Effector CD4-positive, alpha-beta T cell (primary cell): ENCODE measurements around the gene FNDC3B.
"Not testable (repeated sequence)": the region's sequence is repeated elsewhere in the genome, so short reads cannot be mapped to it uniquely, and the experiment has no call there.

Source experiments
- DNase-seq: peaks from one replicate; pipeline ENCODE4 v3.0.0-alpha.2; 2020

The FNDC3B gene

DNA sequence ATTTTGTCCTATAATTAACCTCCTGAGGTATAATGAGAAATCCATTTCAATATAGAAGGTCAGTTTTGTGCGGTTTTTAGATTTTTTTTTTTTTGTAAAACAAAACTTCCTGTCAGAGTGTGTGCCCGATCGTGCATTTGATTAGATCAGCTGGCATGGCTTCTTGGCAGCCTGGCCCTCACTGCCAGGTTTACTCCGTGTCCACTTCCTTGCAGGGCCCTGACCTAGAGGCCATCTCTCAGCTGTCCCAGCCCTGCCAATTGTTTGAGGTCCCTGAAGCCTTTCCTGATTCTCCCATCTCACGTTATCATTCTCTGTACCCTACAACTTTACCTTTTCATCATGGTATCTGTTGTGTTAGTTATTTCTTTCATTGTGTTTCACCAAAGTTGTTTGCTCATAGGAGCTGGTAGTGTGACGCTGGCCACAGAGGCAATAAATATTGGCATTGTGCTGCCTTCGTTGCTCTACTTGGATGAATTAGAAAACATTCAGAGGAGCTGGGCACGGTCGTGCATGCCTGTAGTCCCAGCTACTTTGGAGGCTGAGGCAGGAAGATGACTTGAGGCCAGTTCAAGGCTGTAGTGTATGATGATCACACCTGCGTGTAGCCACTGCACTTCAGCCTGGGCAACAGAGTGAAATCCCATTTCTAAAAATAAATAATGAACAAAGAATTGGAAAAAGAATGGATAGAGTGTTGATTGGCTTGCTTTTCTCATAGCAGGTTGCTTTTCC is 206.9 kb downstream of the FNDC3B start:
- no peak for DNase-seq

DNA sequence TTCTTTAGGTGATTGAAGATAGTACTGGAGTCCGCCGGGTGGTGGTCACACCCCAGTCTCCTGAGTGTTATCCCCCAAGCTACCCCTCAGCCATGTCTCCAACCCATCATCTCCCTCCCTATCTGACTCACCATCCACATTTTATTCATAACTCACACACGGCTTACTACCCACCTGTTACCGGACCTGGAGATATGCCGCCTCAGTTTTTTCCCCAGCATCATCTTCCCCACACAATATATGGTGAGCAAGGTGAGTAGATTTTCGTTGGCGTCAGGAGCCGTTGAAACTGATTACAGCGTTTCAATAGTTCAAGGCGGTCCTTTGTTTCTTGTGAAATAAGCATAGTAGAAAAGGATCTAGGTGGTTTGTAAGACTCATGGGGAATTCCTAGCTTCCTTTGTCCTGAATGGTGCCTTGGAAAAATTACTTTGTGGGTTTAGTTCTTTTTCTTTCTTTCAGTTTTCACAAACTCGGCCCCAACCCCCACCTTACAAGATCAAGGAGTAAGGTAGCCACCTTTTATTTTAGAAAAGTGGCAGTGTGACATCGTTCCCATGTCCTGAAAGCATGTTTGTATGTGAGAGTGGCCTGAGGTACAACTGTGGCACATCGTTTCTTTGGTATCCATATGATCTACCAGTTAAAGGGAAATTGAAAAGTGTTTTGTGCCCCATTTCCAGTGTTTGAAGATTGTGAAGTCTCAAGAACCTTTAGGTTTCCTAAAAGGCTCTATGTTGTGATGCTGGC is 208.3 kb downstream of the FNDC3B start:
- no peak for DNase-seq

GRCh38 chr3:172249039-172249438 is 209.7 kb downstream of the FNDC3B start:
- DNase-seq: no peak

DNA sequence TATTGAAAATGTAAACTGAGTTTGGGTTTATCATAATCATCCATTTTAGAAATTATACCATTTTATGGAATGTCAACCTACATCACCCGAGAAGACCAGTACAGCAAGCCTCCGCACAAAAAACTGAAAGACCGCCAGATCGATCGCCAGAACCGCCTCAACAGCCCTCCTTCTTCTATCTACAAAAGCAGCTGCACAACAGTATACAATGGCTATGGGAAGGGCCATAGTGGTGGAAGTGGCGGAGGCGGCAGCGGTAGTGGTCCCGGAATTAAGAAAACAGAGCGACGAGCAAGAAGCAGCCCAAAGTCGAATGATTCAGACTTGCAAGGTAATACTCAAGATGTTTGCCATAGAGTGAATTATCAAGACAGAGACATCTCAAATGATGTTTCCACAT is 211.8 kb downstream of the FNDC3B start:
- DNase-seq: no peak

DNA sequence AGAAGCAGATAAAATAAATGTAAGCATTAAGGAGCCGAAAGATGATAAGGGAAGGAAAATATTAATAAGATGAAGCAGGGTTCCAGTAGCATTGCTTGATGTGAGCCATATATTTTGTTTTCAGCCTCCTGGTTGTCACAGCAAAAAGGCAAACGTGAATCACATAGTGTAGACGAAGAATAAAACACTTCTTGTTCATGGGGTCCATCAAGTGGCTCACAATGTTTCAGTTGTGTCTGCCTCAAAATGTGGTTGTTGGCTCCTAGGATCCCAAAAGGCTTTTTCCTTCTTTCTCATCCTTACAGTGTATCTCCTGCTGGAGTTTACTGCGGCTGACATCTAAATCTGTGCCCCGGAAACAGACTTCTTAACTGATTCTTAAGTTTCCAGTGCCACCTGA is 213.8 kb downstream of the FNDC3B start:
- DNase-seq: no peak

- no peak for DNase-seq
Observed at GRCh38 chr3:172254542-172254941, 215.2 kb downstream of the FNDC3B start.

DNA sequence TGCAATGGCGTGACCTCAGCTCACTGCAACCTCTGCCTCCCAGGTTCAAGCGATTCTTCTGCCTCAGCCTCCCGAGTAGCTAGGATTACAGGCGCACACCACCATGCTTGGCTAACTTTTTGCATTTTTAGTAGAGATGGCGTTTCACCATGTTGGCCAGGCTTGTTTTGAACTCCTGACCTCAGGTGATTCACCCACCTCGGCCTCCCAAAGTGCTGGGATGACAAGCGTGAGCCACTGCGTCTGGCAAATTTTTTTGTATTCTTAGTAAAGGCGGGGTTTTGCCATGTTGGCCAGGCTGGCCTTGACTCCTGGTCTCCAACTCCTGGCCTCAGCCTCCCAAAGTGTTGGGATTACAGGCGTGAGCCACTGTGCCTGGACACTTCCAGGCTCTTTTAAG is 215.9 kb downstream of the FNDC3B start:
- DNase-seq: not testable (repeated sequence)

DNA sequence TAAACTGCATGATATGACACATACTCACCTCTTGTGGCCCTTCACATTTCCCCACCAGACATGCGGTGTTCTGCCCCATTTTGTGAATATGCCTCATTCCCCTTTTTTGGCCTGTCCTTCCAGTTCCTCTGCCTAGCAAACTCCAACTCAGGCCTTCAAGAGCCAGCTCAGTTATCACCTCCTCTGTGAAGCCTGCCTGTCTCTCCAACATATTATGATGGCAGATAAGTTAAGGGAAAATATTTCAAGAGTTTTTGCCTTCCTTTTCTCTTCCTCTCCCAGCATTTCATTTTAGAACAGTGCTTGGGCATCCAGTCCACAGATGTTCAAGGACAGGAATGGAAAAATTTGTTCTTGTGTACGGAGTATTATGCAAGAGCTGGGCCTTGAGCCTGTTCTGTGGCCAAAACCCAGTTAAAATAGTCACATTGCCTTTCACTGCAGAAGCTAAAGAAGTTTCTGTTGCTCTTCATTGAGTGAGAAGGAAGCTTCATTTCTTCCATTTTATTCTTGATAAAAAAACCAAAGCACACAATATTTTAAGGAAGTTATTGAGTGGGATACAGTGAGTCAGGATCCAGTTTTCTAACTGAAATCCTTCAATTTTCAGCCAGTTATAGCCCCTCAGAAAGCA is 216.8 kb downstream of the FNDC3B start:
- DNase-seq: no peak

DNA sequence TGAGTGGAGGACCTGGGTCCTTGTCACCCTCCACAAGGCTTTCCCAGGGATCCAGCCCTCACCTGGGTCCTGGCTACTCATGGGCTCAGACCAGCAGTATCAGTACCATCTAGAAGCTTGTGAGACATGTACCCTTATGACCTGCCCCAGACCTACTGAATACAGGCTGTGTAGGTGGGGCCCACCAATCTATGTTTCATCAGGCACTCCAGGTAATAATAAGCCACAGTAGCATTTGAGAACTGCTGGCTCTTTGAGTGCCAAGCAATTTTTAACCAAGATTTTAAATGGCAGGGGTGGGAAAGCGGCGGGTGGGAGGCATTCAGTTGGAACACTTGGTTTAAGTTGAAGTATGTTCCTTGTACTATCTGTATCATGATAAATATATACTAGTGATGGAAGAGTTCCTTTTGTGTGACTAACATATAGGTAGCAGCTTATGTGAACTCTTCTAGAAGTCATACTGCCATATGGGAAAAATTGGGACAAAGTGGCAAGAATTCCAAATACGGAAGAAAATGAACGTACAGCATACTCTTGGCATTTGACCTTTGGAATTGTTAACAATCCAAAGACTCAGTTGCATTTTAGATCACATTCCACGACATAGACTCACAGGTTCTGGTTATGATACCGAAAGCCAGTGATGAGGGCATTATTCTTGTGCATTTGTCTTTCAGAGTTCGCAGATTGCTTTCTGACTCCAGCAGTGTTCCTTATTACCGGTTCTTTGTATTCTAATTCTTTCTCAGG is 218.4 kb downstream of the FNDC3B start:
- DNase-seq: no peak

DNA sequence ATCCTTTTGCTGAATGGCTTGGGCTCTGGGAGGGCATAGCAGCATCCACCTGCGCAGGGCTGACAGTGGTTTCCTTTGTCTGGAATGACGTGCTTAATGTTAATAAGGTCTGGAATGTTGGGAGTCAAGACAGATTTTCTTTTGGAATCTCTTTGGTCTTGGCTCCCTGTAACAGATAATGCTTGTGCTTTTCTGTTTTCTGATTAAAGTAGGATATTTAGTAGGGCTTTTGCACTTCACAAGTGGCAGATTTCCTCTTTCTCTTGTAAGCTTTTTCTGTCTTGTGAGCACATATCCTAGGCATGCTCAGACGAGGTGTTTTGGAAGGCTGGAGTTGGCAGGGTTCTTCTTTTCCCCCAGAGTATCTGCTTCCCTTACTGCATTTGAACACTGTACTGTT is 219.2 kb downstream of the FNDC3B start:
- no peak for DNase-seq

DNA sequence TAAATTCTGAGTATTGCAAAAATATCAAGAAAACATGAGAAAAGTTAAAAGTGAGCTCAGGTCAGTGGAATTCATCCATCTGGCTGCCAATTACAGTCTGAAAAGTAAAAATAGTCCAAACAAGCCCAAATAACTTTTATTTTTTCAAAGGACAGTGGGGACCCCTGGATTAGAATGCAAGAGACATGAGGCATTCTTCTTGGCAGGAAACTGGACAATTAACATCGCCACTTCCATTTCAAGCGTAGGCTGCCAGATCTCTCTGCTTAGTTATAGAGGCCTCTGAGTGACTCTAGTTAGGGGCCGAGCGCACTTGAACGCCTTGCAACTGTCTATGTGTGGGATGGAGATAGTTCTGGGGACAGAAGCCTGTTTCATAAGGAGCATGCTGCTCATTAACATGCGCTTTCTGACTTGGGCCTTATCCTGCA is 219.7 kb downstream of the FNDC3B start:
- DNase-seq: no peak

DNA sequence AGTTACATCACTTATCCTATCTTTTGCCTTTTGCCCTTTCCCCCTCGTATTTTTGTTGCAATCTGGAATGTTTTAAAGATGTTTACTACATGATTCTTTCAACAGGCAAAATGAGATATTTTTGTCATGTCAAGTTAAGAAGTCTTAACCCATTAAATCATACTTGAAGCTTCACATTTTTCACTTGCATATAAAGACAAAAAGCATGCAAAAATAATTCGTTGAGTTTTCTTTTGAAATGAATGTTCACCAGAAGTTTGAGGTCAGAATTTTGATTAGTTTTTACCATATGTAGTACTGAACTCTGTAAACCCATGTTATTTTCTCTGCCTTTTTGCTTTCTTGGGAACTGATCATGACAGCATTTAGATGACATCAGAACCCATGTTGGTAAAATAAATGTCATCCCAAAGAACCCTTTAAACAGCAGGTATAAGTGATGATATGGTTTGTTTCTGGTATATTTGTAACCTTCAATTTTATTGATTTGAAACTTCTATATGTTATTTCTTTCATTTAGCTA is 220.4 kb downstream of the FNDC3B start:
- no peak for DNase-seq

DNA sequence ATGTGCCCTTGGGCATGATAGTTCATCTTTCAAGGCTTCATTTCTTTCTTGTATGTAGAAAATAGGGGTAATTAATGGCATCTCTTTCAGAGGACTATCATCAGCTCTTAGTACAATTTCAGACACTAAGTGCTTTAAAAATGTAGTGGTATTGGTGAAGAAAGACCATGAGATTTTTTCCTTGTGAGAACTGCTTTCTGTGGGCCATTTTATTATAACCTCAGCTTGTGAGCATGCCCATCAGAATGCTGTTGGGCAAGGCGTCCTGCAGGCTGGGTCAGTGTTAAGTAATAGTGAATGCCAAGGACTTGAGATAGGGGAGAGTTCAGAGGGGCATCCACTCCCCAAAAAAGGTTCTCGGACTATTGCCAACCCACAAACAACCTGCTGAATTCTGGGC is 221.0 kb downstream of the FNDC3B start:
- no peak for DNase-seq

- no peak for DNase-seq
Observed at GRCh38 chr3:172261054-172261453, 221.7 kb downstream of the FNDC3B start.

GRCh38 chr3:172262991-172263608 is 223.7 kb downstream of the FNDC3B start:
- DNase-seq: no peak

GRCh38 chr3:172263781-172264486 is 224.6 kb downstream of the FNDC3B start:
- DNase-seq: no peak

GRCh38 chr3:172266103-172266502 is 226.7 kb downstream of the FNDC3B start:
- DNase-seq: no peak

DNA sequence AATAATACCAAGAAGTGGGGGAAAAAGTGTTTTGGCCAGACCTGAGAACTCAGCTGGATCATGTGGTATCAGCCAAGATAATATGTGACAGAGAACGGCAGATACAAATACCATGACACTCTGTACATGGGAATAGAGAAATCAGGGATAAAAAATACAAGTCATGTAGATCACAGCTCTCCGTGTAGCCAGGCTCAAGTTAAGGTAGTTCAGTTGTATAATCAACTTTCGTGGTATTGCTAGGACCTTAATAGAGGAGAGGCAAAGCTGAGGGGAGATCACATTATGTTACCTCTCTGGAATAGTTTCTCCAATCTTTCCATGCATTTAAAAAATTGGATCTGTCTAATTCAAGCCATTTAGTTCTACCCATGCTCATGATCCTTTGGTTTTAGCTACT is 229.0 kb downstream of the FNDC3B start:
- no peak for DNase-seq

GRCh38 chr3:172268868-172269267 is 229.5 kb downstream of the FNDC3B start:
- no peak for DNase-seq

DNA sequence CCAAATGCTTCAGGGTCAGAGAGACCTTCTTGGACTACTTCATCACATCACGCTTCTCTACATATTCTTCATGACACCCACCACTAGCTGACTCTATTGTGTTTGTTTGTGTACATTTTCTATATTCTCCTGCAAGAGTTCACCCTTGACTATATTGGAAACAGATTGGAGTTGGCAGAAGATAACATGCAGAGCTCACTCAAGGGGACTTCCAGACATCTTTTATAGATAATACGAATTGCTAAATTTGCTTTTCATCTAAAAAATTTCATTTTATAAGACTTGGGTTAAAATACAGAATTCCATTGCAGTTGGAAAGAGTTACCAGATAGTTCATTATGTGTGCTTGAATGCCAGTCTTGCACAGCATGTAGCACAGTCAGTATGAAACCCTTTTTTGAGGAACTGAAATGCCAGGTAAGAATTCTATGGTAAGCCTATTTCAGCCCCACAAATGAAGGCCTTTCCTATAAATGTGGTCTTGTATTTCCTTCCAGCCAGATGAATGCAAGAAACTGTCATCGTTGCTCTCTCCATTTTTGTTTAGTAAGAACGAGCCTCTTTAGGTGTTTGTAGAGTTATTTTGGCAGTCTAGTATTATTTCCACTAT is 231.3 kb downstream of the FNDC3B start:
- no peak for DNase-seq

DNA sequence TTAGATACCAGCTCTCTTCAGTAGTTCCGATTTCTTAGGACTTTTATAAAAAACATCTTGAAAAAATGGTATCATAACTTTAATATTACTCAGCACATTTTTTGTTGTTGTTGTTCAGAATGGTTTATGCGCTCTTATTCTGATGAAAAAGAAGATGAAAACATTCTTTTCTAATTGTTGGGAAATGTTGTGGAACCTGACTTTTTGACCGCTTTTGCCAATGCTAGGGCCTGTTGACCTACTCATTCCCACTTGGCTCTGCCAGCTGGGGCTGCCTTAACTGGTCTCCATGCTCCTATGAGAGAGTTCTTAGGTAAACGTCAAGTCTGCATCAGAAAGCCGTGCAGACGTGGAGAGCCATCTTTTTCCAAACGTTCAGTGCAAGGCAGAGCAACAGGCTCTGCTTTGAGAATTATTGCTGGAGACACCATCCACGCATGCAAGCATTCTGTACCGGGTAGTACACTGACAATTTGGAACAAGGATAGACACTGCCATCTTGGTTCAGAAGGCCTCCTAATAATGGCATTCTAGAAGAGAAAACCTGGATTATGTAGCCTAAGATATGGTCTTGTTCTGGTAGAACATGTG is 232.1 kb downstream of the FNDC3B start:
- DNase-seq: no peak
